ENCODE results near the gene IQGAP2.
A peak's percentile ranks its signal among the peaks of the same experiment; 100 is the strongest.

Gene IQGAP2

GRCh38 chr5:76693141-76693540 lies 290.1 kb downstream of the IQGAP2 start:
- DNase-seq, result no peak

DNA sequence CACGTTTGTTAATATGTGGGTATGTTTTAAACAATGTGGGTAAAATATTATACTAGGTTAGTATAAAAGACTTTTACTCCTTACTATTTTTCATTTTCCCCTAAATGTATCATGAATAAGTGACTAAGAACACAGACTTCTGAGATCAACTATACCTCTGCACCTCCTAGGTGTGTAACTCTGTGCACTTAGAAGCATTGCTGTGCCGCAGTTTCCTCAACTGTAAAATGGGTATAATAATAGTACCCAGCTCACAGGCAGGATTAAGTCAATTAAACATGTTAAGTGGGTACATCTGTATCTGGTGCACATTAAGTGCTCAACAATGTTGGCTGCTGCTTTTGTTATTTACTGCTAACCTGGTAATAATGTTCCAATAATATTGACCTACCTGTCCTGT lies 291.2 kb downstream of the IQGAP2 start:
- no peak for DNase-seq

- no peak for DNase-seq
Observed at GRCh38 chr5:76695346-76695745, 292.3 kb downstream of the IQGAP2 start.

- DNase-seq, result peak; percentile 49
Observed at GRCh38 chr5:76696251-76696650, 293.2 kb downstream of the IQGAP2 start.

DNA sequence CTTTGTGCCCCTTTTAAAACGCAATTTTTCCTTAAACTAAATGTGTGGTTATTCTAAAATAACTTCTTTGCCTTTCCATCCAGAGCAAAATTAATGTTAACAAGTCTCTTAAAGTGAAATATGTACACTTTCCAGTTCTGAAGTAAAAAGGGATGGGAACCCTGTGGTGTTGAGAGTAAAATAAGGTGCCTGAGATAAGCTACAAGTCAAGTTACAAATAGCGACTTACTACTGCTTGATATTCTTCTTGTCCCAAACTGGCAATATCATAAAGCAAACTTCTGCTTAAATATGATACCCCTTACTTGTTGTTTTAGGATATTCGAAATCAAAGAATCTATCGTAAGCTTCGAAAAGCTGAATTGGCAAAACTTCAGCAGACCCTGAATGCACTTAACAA lies 294.6 kb downstream of the IQGAP2 start:
- DNase-seq, result peak; percentile 19

GRCh38 chr5:76700571-76700970 lies 297.5 kb downstream of the IQGAP2 start:
- no peak for DNase-seq

DNA sequence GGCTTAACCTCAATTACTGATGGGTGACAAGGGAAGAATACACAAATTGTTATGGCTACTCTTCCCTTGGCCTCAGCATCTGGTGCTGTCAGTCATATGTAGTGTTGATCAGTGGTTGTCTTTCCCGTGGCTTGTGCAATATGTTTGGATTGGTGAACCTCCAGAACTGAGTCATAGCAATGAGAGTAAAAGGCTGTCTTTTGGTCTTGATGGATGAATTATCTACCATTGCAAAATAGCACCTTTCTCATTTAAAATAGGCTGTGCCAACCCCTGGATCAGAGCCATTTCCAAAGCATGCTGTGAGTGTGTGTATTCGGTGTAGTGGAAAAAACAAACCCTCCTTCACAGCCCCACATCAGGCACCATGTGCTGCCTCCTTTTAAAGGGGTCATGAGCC lies 298.2 kb downstream of the IQGAP2 start:
- DNase-seq, result no peak

GRCh38 chr5:76703707-76704106 lies 300.6 kb downstream of the IQGAP2 start:
- no peak for DNase-seq

- no peak for DNase-seq
Observed at GRCh38 chr5:76704131-76704663, 301.1 kb downstream of the IQGAP2 start.

GRCh38 chr5:76705574-76705973 lies 302.5 kb downstream of the IQGAP2 start:
- DNase-seq, result peak; percentile 17

DNA sequence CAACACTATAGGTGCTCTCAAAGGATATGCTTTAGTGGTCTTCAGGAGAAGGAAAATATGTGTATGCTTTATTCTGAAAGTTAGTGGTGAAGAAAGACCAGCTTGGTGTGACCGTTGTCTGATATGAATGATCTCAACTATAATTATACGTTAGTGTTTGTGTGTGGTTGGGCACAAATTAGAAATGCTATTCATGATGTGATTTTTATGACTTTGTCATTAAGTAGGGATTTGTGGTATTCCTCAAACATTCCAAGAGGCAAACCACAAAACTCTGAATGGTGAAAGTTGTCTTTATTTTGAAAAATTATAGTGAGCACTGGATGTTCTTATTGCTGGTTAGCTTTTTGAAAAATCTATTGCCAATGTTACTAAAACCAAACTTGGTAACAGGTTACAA lies 306.7 kb downstream of the IQGAP2 start:
- no peak for DNase-seq

DNA sequence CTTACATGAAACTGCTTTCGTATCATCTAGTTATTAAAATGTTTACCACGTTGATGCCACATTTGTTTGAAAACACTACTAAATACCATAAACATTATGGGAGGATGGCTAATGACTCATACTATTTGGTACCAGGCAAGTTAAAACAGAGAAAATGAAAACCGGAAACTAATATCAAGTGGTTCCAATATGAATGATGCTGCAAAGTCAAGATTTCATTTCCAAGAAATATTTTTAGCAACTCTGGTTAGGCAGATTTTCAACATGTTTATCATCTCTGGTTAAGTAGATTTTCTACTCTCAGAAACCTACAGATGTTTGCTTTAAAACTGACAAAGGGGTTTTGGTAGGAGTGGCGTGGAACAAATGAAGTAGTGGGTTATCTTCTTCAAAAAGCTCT lies 307.9 kb downstream of the IQGAP2 start:
- DNase-seq, result no peak

GRCh38 chr5:76714751-76715485 lies 311.8 kb downstream of the IQGAP2 start:
- peak; percentile 52 for DNase-seq

DNA sequence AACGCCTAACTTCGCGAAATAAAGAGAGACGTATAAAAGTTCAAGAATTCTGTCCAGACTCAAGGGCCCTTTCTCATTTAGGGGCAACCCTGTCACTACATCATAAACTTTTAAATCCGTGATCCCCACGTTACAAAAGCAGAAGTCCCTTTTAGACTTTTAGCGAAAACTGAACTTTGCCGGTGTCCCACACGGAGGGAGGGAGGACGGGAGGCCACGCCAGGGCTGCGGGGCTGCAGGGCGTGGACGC lies 312.3 kb downstream of the IQGAP2 start:
- peak; percentile 59 for DNase-seq

DNA sequence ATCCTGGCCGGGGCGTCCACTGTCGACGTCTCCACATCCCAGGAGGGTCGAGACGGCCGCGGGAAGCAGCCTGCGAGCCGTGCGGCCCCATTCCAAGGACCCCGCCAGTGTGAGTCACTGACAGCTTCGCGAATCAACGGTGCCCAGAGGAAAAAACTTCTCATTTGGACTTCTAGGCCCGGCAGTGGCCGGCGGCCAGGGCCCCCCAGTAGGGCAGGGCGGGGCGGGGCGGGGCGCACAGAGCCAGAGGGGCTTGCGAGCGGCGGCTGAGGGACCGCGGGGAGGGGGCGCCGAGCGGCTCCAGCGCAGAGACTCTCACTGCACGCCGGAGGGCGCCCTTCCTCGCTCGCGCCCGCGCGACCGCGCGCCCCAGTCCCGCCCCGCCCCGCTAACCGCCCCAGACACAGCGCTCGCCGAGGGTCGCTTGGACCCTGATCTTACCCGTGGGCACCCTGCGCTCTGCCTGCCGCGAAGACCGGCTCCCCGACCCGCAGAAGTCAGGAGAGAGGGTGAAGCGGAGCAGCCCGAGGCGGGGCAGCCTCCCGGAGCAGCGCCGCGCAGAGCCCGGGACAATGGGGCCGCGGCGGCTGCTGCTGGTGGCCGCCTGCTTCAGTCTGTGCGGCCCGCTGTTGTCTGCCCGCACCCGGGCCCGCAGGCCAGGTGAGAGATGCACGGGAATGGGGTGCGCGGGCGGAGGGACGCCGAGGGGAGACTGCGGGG lies 312.8 kb downstream of the IQGAP2 start, which contains the start of gene F2R:
Gene F2R, plus strand, starts transcription at position 391 of the 720 bp plus-strand sequence. Its CDS starts 182 bp downstream, at position 573.
- DNase-seq, result peak; percentile 72

DNA sequence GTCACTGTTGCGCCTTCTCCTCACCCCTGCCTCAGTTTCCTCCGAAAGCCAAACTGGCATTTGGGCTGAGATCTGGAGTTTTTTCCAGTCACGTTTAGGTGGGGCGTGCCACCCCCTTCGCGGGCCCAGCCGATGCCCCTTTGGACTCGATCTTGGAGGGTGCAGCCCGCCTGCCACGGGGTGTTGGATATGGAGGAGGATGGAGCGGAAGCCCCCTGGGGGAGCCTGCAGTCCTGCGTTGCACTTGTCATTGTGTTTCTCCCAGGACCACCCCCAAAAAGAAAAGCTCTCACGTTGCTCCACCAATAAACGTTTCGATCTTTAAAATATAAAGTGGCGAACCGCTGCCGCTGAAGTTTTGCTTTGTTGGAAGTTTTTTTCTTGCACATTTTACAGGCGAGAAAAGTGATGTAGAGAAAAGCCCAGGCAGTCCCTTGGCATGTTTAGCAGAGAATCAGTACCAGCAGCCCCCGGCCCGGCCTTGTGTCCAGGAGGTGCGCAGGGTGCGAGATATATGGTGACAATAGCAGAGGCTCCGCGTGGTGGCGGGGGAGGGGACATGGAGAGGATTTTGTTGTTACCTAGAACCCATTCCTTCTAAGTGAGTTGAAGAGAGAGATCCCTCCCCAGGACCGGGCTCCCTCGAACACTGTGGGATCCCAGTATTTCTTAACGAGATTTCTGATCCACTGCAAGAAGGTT lies 313.5 kb downstream of the IQGAP2 start:
- DNase-seq, result peak; percentile 67

DNA sequence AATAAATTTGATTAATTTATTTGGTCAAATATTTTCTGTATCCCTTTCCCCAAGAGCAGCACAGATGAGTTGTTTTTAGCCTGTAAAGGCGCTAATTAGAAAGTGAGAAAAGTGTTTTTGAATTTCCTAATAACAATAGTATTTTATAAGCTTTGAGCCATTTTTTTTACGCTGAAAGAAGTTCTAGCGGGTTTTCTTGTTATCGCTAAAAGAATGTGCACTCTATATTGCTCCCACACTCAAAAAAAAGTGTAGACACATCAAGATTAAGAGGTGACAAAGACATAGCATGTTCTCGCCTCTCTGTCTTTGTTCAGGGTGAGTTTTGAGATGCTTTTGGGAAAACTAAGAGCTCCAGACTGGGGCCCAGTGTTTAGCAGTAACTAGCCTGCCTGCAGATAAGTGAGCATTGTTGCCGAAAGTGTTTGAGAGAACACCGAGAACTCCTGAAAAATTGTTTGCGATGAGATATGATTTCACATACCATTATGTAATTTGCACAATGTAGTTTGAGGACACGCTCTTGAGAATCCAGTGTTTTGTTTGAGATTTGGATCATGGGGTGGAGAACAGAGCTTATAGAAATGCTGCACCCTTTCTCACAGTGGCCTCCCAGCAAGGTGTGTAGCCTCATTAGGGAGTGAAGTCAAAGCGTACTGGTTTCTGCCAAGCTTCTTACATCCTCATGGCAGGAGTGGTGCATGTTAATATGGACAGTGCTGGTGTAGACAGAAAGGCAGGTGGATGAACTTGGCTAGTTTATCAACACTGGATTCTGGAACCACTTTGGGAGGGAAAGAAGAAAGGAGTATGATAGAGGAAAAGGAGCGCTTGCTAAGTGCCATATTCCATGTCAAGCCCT lies 314.4 kb downstream of the IQGAP2 start:
- DNase-seq, result peak; percentile 41

DNA sequence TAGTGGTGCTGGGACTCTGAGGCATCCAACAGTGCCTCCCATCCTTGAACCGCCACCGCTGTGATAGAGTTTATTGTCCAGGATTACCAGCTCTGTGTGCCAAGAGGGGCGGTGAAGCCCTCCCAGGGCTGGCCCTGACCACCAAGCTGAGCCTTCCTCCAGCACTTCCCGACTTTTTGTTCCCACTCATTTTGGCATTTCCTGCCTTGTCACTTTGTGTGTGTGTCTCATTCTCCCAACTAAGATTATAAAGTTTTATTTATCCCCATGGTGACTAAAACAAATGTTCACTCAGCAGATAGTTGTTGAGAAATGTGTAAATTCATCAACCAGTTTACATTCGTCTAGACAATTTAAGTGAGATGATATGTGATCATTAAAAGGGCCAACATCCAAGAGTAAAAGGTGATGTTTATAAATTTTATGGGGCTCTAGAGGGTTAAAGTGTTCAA lies 315.3 kb downstream of the IQGAP2 start:
- no peak for DNase-seq

DNA sequence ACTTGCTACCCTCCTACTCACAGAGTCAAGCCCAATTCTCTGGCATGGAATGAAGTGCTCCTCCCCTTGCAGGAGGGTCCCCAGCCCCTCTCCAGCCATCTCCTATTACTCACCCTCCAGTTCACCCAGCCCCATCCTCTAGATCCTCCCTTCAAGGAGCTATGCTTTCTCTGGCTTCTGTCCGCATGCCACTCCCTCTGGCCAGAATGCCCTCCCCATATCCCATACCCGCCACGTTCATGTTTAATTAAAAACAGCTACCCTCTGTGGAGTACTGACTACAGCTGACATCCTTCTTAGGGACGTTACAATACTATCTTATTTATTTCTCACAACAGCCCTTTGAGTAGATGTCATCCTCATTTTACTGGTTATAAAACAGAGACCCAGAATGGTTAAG lies 315.8 kb downstream of the IQGAP2 start:
- no peak for DNase-seq

GRCh38 chr5:76720988-76721569 lies 318.0 kb downstream of the IQGAP2 start:
- peak; percentile 40 for DNase-seq

DNA sequence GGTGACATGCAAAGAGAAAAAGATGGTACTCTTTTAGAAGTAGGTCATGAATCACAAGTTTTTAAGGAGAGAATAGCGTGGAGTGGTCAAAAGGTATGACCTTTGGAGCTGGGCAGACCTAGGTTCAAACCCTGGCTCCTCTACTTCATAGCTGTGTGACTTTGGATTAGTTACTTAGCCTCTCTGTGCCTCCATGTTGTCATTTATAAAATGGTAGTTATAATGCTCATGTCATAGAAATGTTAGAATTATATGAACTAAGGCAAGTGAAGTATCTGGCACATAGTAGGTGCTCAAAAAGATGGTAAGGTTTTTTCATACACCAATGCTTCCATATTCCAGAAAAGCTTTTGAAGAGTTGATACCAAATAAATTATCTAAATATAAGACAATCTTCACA lies 320.2 kb downstream of the IQGAP2 start:
- DNase-seq, result no peak

GRCh38 chr5:76723906-76724305 lies 320.8 kb downstream of the IQGAP2 start:
- DNase-seq, result no peak

Data from hematopoietic multipotent progenitor cell treated with erythropoietin and hydrocortisone succinate and interleukin-3 and kit ligand, for 6 days (in vitro differentiated cells).